Endothelial cell of umbilical vein (primary cell): Measurements from ENCODE around the gene TBC1D9B. TPM values are rescaled to one million over a fixed set of nuclear protein-coding genes. Genes with fewer than 3 reads are reported as not detected.

ENCODE experiments used
- BruUV-seq: library from RNA; stranded (reverse); fragments of 400-500 nt; replicated peaks from 2 replicates; lab custom pipeline; 2021; lab: Mats Ljungman, UMichigan
- CTCF ChIA-PET: fragments of 300-600, 350-600 bp; sonication (Branson Sonifier 250); formaldehyde crosslinking; loops from one replicate; lab custom pipeline; 2021; ENCODE audit warnings: antibody characterized with exemption, inconsistent platforms; lab: Charles Lee
- POLR2A ChIA-PET: fragments of 300-600, 350-600 bp; sonication (Branson Sonifier 250); formaldehyde crosslinking; loops from one replicate; lab custom pipeline; 2021; ENCODE audit warnings: antibody characterized with exemption, inconsistent platforms; lab: Charles Lee
- DNase-seq: peaks from one replicate; pipeline ENCODE4 v3.0.0-alpha.2; 2011; ENCODE audit warnings: low read depth, low spot score
- FAIRE-seq: peaks from 2 replicates; lab custom pipeline; 2011; peaks lifted over from hg19 to GRCh38; lab: Jason Lieb, UNC
- H2AFZ ChIP-seq: 2 replicates; pipeline ENCODE4 v1.6.0; 2012; ENCODE audit warnings: low read depth, low read length, control low read depth, inconsistent platforms
- H3K27ac ChIP-seq: 2 replicates; pipeline ENCODE4 v1.5.1; 2011; ENCODE audit warnings: low read depth, mild to moderate bottlenecking, control low read depth, low read length, moderate library complexity; ENCODE audit not compliant: insufficient read depth
- H3K27me3 ChIP-seq, 2 experiments: 2 replicates each; pipeline versions ENCODE4 v1.6.0 to v1.6.1; 2011; ENCODE audit warnings: low read length in 2 of 2, mixed read lengths in 1 of 2; ENCODE audit not compliant: control insufficient read depth in 2 of 2, insufficient read depth in 2 of 2
- H3K36me3 ChIP-seq, 2 experiments: 2 replicates in 1 of 2; 3 replicates in 1 of 2; pipeline ENCODE4 v1.5.1; 2011; ENCODE audit warnings: low read length in 2 of 2, mild to moderate bottlenecking in 1 of 2, moderate library complexity in 1 of 2; ENCODE audit not compliant: control insufficient read depth in 2 of 2, insufficient read depth in 2 of 2; ENCODE audit errors: extremely low read depth in 1 of 2
- H3K4me1 ChIP-seq: 3 replicates; pipeline ENCODE4 v1.5.1; 2011; ENCODE audit warnings: mild to moderate bottlenecking, low read length; ENCODE audit not compliant: control insufficient read depth, insufficient read depth; ENCODE audit errors: extremely low read depth
- H3K4me2 ChIP-seq: 2 replicates; pipeline ENCODE4 v1.6.1; 2011; ENCODE audit warnings: low read length, control low read depth, mixed read lengths; ENCODE audit not compliant: insufficient read depth
- H3K4me3 ChIP-seq, 3 experiments: fragments of 200-600 bp in 1 of 3; sonication (generic), shearing (Covaris generic) in 1 of 3; replicated peaks in 1 of 3; 2 replicates each; pipeline ENCODE4 v1.5.1; 2011 to 2016; ENCODE audit warnings: control low read depth in 3 of 3, low read length in 3 of 3, mild to moderate bottlenecking in 2 of 3, inconsistent platforms in 1 of 3, low read depth in 1 of 3, moderate library complexity in 1 of 3; ENCODE audit not compliant: insufficient read depth in 1 of 3
- H3K79me2 ChIP-seq: 2 replicates; pipeline ENCODE4 v1.6.0; 2012; ENCODE audit warnings: low read length, inconsistent platforms; ENCODE audit not compliant: control insufficient read depth, insufficient read depth
- H3K9ac ChIP-seq: replicated peaks from 2 replicates; pipeline ENCODE3; 2011; ENCODE audit warnings: low read length, control low read depth; ENCODE audit not compliant: insufficient read depth; ENCODE audit errors: extremely low read depth
- H3K9me1 ChIP-seq: replicated peaks from 3 replicates; pipeline ENCODE4 v1.6.0; 2011; ENCODE audit warnings: mild to moderate bottlenecking, low read length; ENCODE audit not compliant: control insufficient read depth, insufficient read depth; ENCODE audit errors: extremely low read depth
- H3K9me3 ChIP-seq: replicated peaks from 2 replicates; pipeline ENCODE4 v1.5.1; 2012; ENCODE audit warnings: low read length, inconsistent platforms; ENCODE audit not compliant: control insufficient read depth, insufficient read depth
- H4K20me1 ChIP-seq: replicated peaks from 2 replicates; pipeline ENCODE3; 2011; ENCODE audit warnings: mild to moderate bottlenecking, low read length; ENCODE audit not compliant: control insufficient read depth, insufficient read depth; ENCODE audit errors: extremely low read depth
- EZH2 ChIP-seq: IDR thresholded peaks from 2 replicates; pipeline ENCODE4 v1.6.1; 2012; ENCODE audit warnings: borderline replicate concordance, low read depth, mild to moderate bottlenecking, moderate library complexity, low read length, inconsistent platforms; ENCODE audit not compliant: severe bottlenecking
- FOS ChIP-seq: IDR thresholded peaks from 2 replicates; pipeline ENCODE4 v1.6.1; 2011; ENCODE audit warnings: mild to moderate bottlenecking, low read length, moderate library complexity, borderline replicate concordance; ENCODE audit not compliant: insufficient read depth
- GATA2 ChIP-seq: IDR thresholded peaks from 2 replicates; pipeline ENCODE4 v1.7.0; 2011; ENCODE audit warnings: low read depth, mild to moderate bottlenecking, moderate library complexity, mixed read lengths, low read length; ENCODE audit not compliant: insufficient read length, insufficient read depth
- POLR2AphosphoS5 ChIP-seq: IDR thresholded peaks from 2 replicates; pipeline ENCODE4 v1.6.1; 2012; ENCODE audit warnings: low read depth, mild to moderate bottlenecking, control low read depth, low read length, moderate library complexity; ENCODE audit not compliant: insufficient read depth
- dilution Hi-C: fragments of 300-500 bp; cut with MboI; formaldehyde crosslinking; loops from one replicate; pipeline ENCODE4 v1.15.0; 2019; ENCODE audit warnings: low sequenced_read_pairs; ENCODE audit not compliant: extremely low pct_ligation_motif_present
- intact Hi-C: fragments of 100-400 bp; cut with micrococcal nuclease; formaldehyde crosslinking; loops from one replicate; pipeline ENCODE4 v1.10.0; 2022
- polyA plus RNA-seq, 4 experiments: library from polyadenylated mRNA; depleted of rRNA in 3 of 4; stranded (reverse) in 3 of 4; unstranded in 1 of 4; fragments of >200 nt; gene quantifications; 2 replicates each; pipeline versions ENCODE4 v1.2.1 to v1.2.3, GENCODE V29; 2011 to 2012; ENCODE audit warnings: missing spikeins in 1 of 4
- total RNA-seq: library from RNA; stranded (reverse); gene quantifications from 2 replicates; pipeline ENCODE4 v1.2.3, GENCODE V29; 2021
- TF ChIP-seq, protein P1 (sequence below): IDR thresholded peaks from 2 replicates; pipeline ENCODE4 v1.6.1; 2011; ENCODE audit not compliant: insufficient read depth, insufficient read length
- TF ChIP-seq, protein P2 (sequence below), 2 donors: IDR thresholded peaks; 1 replicate in 1 of 2; 2 replicates in 1 of 2; pipeline ENCODE4 v1.5.1; 2011; ENCODE audit warnings: low read length in 2 of 2, mild to moderate bottlenecking in 2 of 2, moderate library complexity in 2 of 2, control low read depth in 1 of 2, inconsistent platforms in 1 of 2, low read depth in 1 of 2; ENCODE audit not compliant: insufficient read depth in 1 of 2; ENCODE audit errors: extremely low read depth in 1 of 2

Gene TBC1D9B
- total and polyA plus RNA-seq, 2 donors (not counting 3 experiments of a cell fraction or from before 2014, with no cell fraction given) = 82.8 to 150 TPM

- TF ChIP-seq, protein P1, sequence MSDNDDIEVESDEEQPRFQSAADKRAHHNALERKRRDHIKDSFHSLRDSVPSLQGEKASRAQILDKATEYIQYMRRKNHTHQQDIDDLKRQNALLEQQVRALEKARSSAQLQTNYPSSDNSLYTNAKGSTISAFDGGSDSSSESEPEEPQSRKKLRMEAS = no peak
- TF ChIP-seq, protein P2, sequence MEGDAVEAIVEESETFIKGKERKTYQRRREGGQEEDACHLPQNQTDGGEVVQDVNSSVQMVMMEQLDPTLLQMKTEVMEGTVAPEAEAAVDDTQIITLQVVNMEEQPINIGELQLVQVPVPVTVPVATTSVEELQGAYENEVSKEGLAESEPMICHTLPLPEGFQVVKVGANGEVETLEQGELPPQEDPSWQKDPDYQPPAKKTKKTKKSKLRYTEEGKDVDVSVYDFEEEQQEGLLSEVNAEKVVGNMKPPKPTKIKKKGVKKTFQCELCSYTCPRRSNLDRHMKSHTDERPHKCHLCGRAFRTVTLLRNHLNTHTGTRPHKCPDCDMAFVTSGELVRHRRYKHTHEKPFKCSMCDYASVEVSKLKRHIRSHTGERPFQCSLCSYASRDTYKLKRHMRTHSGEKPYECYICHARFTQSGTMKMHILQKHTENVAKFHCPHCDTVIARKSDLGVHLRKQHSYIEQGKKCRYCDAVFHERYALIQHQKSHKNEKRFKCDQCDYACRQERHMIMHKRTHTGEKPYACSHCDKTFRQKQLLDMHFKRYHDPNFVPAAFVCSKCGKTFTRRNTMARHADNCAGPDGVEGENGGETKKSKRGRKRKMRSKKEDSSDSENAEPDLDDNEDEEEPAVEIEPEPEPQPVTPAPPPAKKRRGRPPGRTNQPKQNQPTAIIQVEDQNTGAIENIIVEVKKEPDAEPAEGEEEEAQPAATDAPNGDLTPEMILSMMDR (IDR thresholded peaks at IDR 0.05; ENCODE audit: extremely low read depth in 1 of 2, insufficient read depth in 1 of 2, low read depth in 1 of 2, low read length in 2 of 2) = no peak
- TF ChIP-seq EZH2 (no peak), FOS (no peak), POLR2AphosphoS5 (no peak), GATA2 (no peak)
- DNase-seq = no peak
- Histone ChIP-seq H4K20me1 (no peaks in the 10 kb centered on the region), H3K9ac (no peak overlapping the region), H3K36me3 (peaks cover 2 to 67% of the 10 kb centered on the region in 2 experiments), H3K27me3 (no peaks in the 10 kb centered on the region), H3K9me3 (no peaks in the 10 kb centered on the region), H3K4me3 (no peak overlapping the region), H2AFZ (no peak overlapping the region), H3K79me2 (no peaks in the 10 kb centered on the region), H3K9me1 (no peaks in the 10 kb centered on the region), H3K4me2 (no peak overlapping the region), H3K27ac (no peak overlapping the region), H3K4me1 (no peaks in the 10 kb centered on the region)
- ChIA-PET POLR2A (no interaction called here), CTCF (no interaction called here)
- no peak for FAIRE-seq
- dilution Hi-C loops = no loop called here
- intact Hi-C loops = loop anchor here (1.0 kb wide), 2 partner anchors 35 to 220 kb away; no protein-coding TSS in a partner anchor
- no TSS peak for BruUV-seq
These were observed 37.9 kb downstream of the TBC1D9B start for GRCh38 chr5:179869641-179870402.
